ENCODE data around the gene ARID2. TPM values are rescaled to one million over a fixed set of nuclear protein-coding genes. Genes with fewer than 3 reads are reported as not detected.

Gene ARID2
- total and polyA plus RNA-seq, 2 of the 13 experiments (the other 11 are each of a cell fraction or from before 2014, with no cell fraction given) = 15.9 to 22.2 TPM

GRCh38 chr12:45727980-45728629 is 1.4 kb upstream of the ARID2 start (continued):
- TF ChIP-seq TRAFD1 (CRISPR knock-in tag; IDR thresholded peaks at IDR 0.05; ENCODE audit: borderline replicate concordance) (no peak), RNF219 (CRISPR knock-in tag; IDR thresholded peaks at IDR 0.05) (0 out of 2 replicates have a peak, but pooled peaks have one; percentile 11), CCDC6 (CRISPR knock-in tag; IDR thresholded peaks at IDR 0.05) (0 out of 2 replicates have a peak, but pooled peaks have one; percentile 16), PTBP1 (IDR thresholded peaks at IDR 0.05; ENCODE audit: low read depth, low read length, poor library complexity, severe bottlenecking) (no peak), ZFAT (CRISPR knock-in tag; conservative IDR thresholded peaks at IDR 0.05) (0 out of 2 replicates have a peak, but pooled peaks have one; percentile 6), ZBTB4 (CRISPR knock-in tag; IDR thresholded peaks at IDR 0.05; ENCODE audit: borderline replicate concordance) (no peak), ZNF460 (CRISPR knock-in tag; IDR thresholded peaks at IDR 0.05; ENCODE audit: borderline replicate concordance) (no peak), FOXO1 (CRISPR knock-in tag; IDR thresholded peaks at IDR 0.05) (no peak), ZNF256 (CRISPR knock-in tag; conservative IDR thresholded peaks at IDR 0.05) (no peak), TBP (CRISPR knock-in tag; IDR thresholded peaks at IDR 0.05) (no peak), ZNF317 (CRISPR knock-in tag; IDR thresholded peaks at IDR 0.05) (no peak), ZBTB20 (CRISPR knock-in tag; IDR thresholded peaks at IDR 0.05; ENCODE audit: borderline replicate concordance, low read depth) (no peak), PRPF4 (IDR thresholded peaks at IDR 0.05; ENCODE audit: low read depth, low read length, poor library complexity, severe bottlenecking) (no peak), ZBTB25 (CRISPR knock-in tag; IDR thresholded peaks at IDR 0.05) (no peak), POLR2AphosphoS5 (IDR thresholded peaks at IDR 0.05; ENCODE audit: low read depth, low read length) (no peak), SKI (IDR thresholded peaks at IDR 0.05; ENCODE audit: partially characterized antibody) (no peak), ZNF878 (CRISPR knock-in tag; IDR thresholded peaks at IDR 0.05) (peak; percentile 68), ZBTB7B (CRISPR knock-in tag; IDR thresholded peaks at IDR 0.05) (no peak), NKX3-1 (CRISPR knock-in tag; IDR thresholded peaks at IDR 0.05) (no peak), NFIB (CRISPR knock-in tag; IDR thresholded peaks at IDR 0.05; ENCODE audit: borderline replicate concordance) (no peak)
- TF ChIP-seq, protein P1, sequence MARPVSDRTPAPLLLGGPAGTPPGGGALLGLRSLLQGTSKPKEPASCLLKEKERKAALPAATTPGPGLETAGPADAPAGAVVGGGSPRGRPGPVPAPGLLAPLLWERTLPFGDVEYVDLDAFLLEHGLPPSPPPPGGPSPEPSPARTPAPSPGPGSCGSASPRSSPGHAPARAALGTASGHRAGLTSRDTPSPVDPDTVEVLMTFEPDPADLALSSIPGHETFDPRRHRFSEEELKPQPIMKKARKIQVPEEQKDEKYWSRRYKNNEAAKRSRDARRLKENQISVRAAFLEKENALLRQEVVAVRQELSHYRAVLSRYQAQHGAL (CRISPR knock-in tag; IDR thresholded peaks at IDR 0.05; ENCODE audit: not compliant biosample characterization) = peak; percentile 7

Data from HepG2 (cell line).